ENCODE measurements around the gene TBK1. TPM values are rescaled to one million over a fixed set of nuclear protein-coding genes. Genes with fewer than 3 reads are reported as not detected.

TBK1 gene
- total and polyA plus RNA-seq, 9 of the 15 experiments (the other 6 are each of a cell fraction or from before 2014, with no cell fraction given) = 20.4 to 42.0 (median 27.8) TPM

DNA sequence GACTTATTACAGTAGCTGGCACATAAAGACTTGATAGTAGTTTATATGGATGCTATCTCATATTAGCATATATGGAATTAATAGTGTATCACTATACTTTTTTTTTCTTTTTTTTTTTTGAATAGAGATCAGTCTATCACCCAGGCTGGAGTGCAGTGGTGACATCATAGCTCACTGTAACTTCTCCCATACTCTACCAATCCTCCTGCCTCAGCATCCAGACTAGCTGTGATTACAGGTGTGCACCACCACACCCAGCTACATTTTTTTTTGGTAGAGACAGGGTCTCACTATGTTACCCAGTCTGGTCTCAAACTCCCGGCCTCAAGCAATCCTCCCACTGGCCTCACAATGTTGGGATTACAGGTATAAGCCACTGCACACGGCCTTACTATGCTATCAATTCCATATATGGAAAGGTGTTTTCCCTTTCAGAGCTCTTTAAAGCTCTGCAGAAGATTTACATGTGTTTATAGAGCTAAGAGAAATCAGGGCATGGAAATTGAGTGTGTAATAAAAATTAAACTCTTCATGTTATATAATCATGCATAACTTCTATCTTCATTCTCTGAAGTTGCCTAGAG, 1.8 kb upstream of the TBK1 start:
- no peaks in the 10 kb centered on the region for H3K9me1 ChIP-seq (ENCODE audit: control insufficient read depth, insufficient read depth, low read length)
- H3K27ac ChIP-seq (ENCODE audit: extremely low read depth, low read depth, low read length) = peak overlapping the region; percentile 98; the same call in 2 of the 3 replicates
- intact Hi-C loops (cut with micrococcal nuclease) (loop anchor here (5.0 kb wide), 2 partner anchors 43 to 157 kb away; no protein-coding TSS in a partner anchor), in situ Hi-C loops (cut with MboI) (no loop called here)
- H3K4me3 ChIP-seq = no peak overlapping the region
- peaks cover 6 to 8% of the 10 kb centered on the region in 2 experiments; a peak in 4 of 5 replicates for H3K4me1 ChIP-seq (replicated peaks in 1 of 2; ENCODE audit: control insufficient read depth in 2 of 2, insufficient read depth in 2 of 2, low read length in 2 of 2)
- POLR2A ChIA-PET = interaction anchor here (0.7 to 2.4 kb wide), 8 partner anchors 8 to 46 kb away, joined by 3 to 10 read pairs (median 4); partner anchors contain the start of gene XPOT
- H3K4me2 ChIP-seq (ENCODE audit: insufficient read depth, low read length) = peak overlapping the region; percentile 97
- H3K9me3 ChIP-seq (replicated peaks; ENCODE audit: control insufficient read depth, insufficient read depth, low read depth, low read length) = no peaks in the 10 kb centered on the region
- CTCF ChIA-PET (ENCODE audit: low intra/inter-chr PET ratio) = no interaction called here
- peaks cover 54% of the 10 kb centered on the region for H3K36me3 ChIP-seq (ENCODE audit: control insufficient read depth, insufficient read depth, low read length)
- 0 out of 2 replicates have a peak, but pooled peaks have one; percentile 55 for TF ChIP-seq POLR2A (conservative IDR thresholded peaks at IDR 0.05)
- peak; percentile 40; the same call in 1 of the 2 replicates for TF ChIP-seq ZNF384 (IDR thresholded peaks at IDR 0.05; ENCODE audit: low read depth, low read length)
- peak; percentile 32 for TF ChIP-seq POLR2B (IDR thresholded peaks at IDR 0.05; ENCODE audit: low read depth, partially characterized antibody)
- TF ChIP-seq, protein P1, sequence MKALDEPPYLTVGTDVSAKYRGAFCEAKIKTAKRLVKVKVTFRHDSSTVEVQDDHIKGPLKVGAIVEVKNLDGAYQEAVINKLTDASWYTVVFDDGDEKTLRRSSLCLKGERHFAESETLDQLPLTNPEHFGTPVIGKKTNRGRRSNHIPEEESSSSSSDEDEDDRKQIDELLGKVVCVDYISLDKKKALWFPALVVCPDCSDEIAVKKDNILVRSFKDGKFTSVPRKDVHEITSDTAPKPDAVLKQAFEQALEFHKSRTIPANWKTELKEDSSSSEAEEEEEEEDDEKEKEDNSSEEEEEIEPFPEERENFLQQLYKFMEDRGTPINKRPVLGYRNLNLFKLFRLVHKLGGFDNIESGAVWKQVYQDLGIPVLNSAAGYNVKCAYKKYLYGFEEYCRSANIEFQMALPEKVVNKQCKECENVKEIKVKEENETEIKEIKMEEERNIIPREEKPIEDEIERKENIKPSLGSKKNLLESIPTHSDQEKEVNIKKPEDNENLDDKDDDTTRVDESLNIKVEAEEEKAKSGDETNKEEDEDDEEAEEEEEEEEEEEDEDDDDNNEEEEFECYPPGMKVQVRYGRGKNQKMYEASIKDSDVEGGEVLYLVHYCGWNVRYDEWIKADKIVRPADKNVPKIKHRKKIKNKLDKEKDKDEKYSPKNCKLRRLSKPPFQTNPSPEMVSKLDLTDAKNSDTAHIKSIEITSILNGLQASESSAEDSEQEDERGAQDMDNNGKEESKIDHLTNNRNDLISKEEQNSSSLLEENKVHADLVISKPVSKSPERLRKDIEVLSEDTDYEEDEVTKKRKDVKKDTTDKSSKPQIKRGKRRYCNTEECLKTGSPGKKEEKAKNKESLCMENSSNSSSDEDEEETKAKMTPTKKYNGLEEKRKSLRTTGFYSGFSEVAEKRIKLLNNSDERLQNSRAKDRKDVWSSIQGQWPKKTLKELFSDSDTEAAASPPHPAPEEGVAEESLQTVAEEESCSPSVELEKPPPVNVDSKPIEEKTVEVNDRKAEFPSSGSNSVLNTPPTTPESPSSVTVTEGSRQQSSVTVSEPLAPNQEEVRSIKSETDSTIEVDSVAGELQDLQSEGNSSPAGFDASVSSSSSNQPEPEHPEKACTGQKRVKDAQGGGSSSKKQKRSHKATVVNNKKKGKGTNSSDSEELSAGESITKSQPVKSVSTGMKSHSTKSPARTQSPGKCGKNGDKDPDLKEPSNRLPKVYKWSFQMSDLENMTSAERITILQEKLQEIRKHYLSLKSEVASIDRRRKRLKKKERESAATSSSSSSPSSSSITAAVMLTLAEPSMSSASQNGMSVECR (CRISPR knock-in tag; IDR thresholded peaks at IDR 0.05) = no peak
- TF ChIP-seq, protein P2, sequence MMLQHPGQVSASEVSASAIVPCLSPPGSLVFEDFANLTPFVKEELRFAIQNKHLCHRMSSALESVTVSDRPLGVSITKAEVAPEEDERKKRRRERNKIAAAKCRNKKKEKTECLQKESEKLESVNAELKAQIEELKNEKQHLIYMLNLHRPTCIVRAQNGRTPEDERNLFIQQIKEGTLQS (IDR thresholded peaks at IDR 0.05) = peak; percentile 54
- TF ChIP-seq, protein P2 (CRISPR knock-in tag; conservative IDR thresholded peaks at IDR 0.05) = no peak
- peak in 1 of 2 experiments; percentile 81; a peak in 2 of 4 replicates for TF ChIP-seq SRF (CRISPR knock-in tag; IDR thresholded peaks at IDR 0.05)
- TF ChIP-seq, protein P3, sequence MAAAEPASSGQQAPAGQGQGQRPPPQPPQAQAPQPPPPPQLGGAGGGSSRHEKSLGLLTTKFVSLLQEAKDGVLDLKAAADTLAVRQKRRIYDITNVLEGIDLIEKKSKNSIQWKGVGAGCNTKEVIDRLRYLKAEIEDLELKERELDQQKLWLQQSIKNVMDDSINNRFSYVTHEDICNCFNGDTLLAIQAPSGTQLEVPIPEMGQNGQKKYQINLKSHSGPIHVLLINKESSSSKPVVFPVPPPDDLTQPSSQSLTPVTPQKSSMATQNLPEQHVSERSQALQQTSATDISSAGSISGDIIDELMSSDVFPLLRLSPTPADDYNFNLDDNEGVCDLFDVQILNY (CRISPR knock-in tag; IDR thresholded peaks at IDR 0.05) = no peak
- TF ChIP-seq ZNF586 (CRISPR knock-in tag; conservative IDR thresholded peaks at IDR 0.05) = no peak
- peak; percentile 71 for TF ChIP-seq ATF7 (IDR thresholded peaks at IDR 0.05)
- TF ChIP-seq, protein P4, sequence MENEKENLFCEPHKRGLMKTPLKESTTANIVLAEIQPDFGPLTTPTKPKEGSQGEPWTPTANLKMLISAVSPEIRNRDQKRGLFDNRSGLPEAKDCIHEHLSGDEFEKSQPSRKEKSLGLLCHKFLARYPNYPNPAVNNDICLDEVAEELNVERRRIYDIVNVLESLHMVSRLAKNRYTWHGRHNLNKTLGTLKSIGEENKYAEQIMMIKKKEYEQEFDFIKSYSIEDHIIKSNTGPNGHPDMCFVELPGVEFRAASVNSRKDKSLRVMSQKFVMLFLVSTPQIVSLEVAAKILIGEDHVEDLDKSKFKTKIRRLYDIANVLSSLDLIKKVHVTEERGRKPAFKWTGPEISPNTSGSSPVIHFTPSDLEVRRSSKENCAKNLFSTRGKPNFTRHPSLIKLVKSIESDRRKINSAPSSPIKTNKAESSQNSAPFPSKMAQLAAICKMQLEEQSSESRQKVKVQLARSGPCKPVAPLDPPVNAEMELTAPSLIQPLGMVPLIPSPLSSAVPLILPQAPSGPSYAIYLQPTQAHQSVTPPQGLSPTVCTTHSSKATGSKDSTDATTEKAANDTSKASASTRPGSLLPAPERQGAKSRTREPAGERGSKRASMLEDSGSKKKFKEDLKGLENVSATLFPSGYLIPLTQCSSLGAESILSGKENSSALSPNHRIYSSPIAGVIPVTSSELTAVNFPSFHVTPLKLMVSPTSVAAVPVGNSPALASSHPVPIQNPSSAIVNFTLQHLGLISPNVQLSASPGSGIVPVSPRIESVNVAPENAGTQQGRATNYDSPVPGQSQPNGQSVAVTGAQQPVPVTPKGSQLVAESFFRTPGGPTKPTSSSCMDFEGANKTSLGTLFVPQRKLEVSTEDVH (IDR thresholded peaks at IDR 0.05; ENCODE audit: low read depth, partially characterized antibody) = peak; percentile 33
- TF ChIP-seq ZEB2 (IDR thresholded peaks at IDR 0.05) = peak; percentile 61; the same call in 1 of the 2 replicates
- H4K20me1 ChIP-seq (replicated peaks; ENCODE audit: control insufficient read depth, insufficient read depth, low read length) = no peaks in the 10 kb centered on the region
- peaks cover 49% of the 10 kb centered on the region for H3K79me2 ChIP-seq (ENCODE audit: control insufficient read depth, insufficient read depth, low read length)
- no peak for ATAC-seq
- BruUV-seq (replicated peaks) = no TSS peak
- FAIRE-seq = no peak
- H3K27me3 ChIP-seq (ENCODE audit: control insufficient read depth in 2 of 2, insufficient read depth in 2 of 2, low read length in 2 of 2) = no peaks in the 10 kb centered on the region
- H2AFZ ChIP-seq (ENCODE audit: low read depth, low read length) = no peak overlapping the region
- H3K9ac ChIP-seq (ENCODE audit: insufficient read depth in 1 of 2, low read depth in 2 of 2, low read length in 2 of 2) = peak overlapping the region in 1 of 2 experiments; percentile 90; a peak in 2 of 4 replicates
- 20% methylated on average over 2 of the region's 2 CpGs for WGBS (ENCODE audit: insufficient coverage, low coverage, missing lambda C conversion rate)
- no peak for DNase-seq (ENCODE audit: extremely low read depth in 1 of 4, low spot score in 3 of 4)
